Measurements from ENCODE around the gene CCDC93. TPM values are rescaled to one million over a fixed set of nuclear protein-coding genes. Genes with fewer than 3 reads are reported as not detected.

Gene CCDC93
- total and polyA plus RNA-seq, 2 of the 4 experiments (the other 2 are of a cell fraction), result 8.1 to 17.2 TPM

DNA sequence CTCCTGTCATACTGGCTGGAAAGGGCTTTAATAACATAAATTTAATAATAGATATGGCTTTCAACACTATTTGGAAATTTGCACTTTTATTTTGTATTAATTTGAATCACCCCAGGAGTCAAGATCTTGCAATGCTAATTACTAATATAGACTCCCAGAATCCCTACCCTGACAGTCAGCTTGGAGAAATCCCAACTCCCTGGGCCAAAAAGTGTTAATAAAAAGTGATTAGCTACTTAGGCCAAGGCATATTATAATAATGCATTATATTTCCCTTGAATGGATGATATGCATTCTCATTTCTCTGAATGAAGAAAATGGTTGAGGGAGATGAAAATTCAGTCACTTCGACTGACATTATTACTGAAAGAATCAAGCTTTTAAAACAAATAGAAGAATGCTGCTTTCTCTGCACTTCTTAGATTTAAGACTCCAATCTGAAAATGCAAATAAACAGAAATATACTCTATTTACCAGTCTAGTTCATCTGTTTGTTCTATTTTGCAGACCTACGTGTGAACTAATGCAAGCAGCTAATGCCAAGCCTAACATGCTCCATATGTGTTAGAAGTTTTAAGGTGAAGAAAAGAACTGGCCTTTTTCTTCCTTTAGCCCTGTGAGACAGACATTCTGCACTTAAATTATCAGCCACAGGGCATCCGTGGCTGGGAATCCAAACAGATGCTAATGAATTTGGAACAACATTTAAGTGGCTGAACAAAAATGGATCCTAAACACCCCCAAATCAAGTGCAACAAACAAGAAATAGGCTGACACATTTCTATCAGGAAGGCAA lies 40.5 kb upstream of the CCDC93 start:
- intact Hi-C loops (cut with micrococcal nuclease), result no loop called here
- H2BK120ac ChIP-seq (ENCODE audit: low read depth, low read length), result no peak overlapping the region
- H3K4ac ChIP-seq (ENCODE audit: low read depth, low read length), result no peak overlapping the region
- H3K18ac ChIP-seq (ENCODE audit: low read depth, low read length), result no peak overlapping the region
- no peak overlapping the region for H2BK20ac ChIP-seq (ENCODE audit: low read depth, low read length)
- no peak overlapping the region for H2BK5ac ChIP-seq (ENCODE audit: low read depth, low read length, poor library complexity, severe bottlenecking)
- TF ChIP-seq CHD1 (IDR thresholded peaks at IDR 0.05; ENCODE audit: low read depth, low read length) (no peak), FOS (IDR thresholded peaks at IDR 0.05; ENCODE audit: low read depth, low read length) (no peak), RFX5 (IDR thresholded peaks at IDR 0.05; ENCODE audit: low read depth, low read length) (no peak), CEBPB (IDR thresholded peaks at IDR 0.05; ENCODE audit: low read depth, low read length) (no peak), RCOR1 (IDR thresholded peaks at IDR 0.05; ENCODE audit: insufficient replicate concordance, low read length) (no peak), RAD21 (IDR thresholded peaks at IDR 0.05; ENCODE audit: low read length) (no peak), POLR2A (IDR thresholded peaks at IDR 0.05; ENCODE audit: low read depth, low read length) (no peak), NFE2L2 (IDR thresholded peaks at IDR 0.05; ENCODE audit: low read depth, low read length) (no peak), MAFK (IDR thresholded peaks at IDR 0.05; ENCODE audit: low read depth, low read length) (no peak), MXI1 (IDR thresholded peaks at IDR 0.05; ENCODE audit: borderline replicate concordance, low read depth, low read length) (no peak), SMC3 (IDR thresholded peaks at IDR 0.05; ENCODE audit: low read depth, low read length) (no peak), BHLHE40 (IDR thresholded peaks at IDR 0.05; ENCODE audit: low read depth, low read length) (no peak), MAZ (IDR thresholded peaks at IDR 0.05; ENCODE audit: borderline replicate concordance, low read depth, low read length) (no peak)
- TF ChIP-seq, protein P1, sequence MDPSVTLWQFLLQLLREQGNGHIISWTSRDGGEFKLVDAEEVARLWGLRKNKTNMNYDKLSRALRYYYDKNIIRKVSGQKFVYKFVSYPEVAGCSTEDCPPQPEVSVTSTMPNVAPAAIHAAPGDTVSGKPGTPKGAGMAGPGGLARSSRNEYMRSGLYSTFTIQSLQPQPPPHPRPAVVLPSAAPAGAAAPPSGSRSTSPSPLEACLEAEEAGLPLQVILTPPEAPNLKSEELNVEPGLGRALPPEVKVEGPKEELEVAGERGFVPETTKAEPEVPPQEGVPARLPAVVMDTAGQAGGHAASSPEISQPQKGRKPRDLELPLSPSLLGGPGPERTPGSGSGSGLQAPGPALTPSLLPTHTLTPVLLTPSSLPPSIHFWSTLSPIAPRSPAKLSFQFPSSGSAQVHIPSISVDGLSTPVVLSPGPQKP (IDR thresholded peaks at IDR 0.05; ENCODE audit: borderline replicate concordance, low read depth, low read length), result no peak
- TF ChIP-seq, protein P2, sequence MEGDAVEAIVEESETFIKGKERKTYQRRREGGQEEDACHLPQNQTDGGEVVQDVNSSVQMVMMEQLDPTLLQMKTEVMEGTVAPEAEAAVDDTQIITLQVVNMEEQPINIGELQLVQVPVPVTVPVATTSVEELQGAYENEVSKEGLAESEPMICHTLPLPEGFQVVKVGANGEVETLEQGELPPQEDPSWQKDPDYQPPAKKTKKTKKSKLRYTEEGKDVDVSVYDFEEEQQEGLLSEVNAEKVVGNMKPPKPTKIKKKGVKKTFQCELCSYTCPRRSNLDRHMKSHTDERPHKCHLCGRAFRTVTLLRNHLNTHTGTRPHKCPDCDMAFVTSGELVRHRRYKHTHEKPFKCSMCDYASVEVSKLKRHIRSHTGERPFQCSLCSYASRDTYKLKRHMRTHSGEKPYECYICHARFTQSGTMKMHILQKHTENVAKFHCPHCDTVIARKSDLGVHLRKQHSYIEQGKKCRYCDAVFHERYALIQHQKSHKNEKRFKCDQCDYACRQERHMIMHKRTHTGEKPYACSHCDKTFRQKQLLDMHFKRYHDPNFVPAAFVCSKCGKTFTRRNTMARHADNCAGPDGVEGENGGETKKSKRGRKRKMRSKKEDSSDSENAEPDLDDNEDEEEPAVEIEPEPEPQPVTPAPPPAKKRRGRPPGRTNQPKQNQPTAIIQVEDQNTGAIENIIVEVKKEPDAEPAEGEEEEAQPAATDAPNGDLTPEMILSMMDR (conservative IDR thresholded peaks at IDR 0.05; ENCODE audit: low read depth, low read length), result no peak
- TF ChIP-seq, protein P3, sequence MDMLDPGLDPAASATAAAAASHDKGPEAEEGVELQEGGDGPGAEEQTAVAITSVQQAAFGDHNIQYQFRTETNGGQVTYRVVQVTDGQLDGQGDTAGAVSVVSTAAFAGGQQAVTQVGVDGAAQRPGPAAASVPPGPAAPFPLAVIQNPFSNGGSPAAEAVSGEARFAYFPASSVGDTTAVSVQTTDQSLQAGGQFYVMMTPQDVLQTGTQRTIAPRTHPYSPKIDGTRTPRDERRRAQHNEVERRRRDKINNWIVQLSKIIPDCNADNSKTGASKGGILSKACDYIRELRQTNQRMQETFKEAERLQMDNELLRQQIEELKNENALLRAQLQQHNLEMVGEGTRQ (IDR thresholded peaks at IDR 0.05; ENCODE audit: low read depth, low read length), result no peak
- H3K36me3 ChIP-seq (ENCODE audit: control insufficient read depth, insufficient read depth, low read length), result no peaks in the 10 kb centered on the region
- no peak overlapping the region for H4K91ac ChIP-seq (ENCODE audit: insufficient read depth, low read depth, low read length)
- no peak overlapping the region for H2AFZ ChIP-seq (replicated peaks; ENCODE audit: low read length, poor library complexity)
- no TSS peak for BruUV-seq (replicated peaks)
- H3K23ac ChIP-seq (ENCODE audit: low read depth, low read length), result no peak overlapping the region
- ChIA-PET CTCF (interaction anchor here (0.7 kb wide), 1 partner anchor 228 kb away, joined by 4 read pairs; no protein-coding TSS in a partner anchor), POLR2A (ENCODE audit: unreplicated experiment) (no interaction called here)
- no peak overlapping the region for H4K5ac ChIP-seq (ENCODE audit: low read depth, low read length)
- H2AK9ac ChIP-seq (replicated peaks; ENCODE audit: low read depth, low read length, poor library complexity), result no peak overlapping the region
- dilution Hi-C loops (cut with HindIII; ENCODE audit: low sequenced_read_pairs, unreplicated experiment), result no loop called here
- H3K4me1 ChIP-seq (ENCODE audit: control insufficient read depth, insufficient read depth, low read length), result no peaks in the 10 kb centered on the region
- DNase-seq (no peak), ATAC-seq (ENCODE audit: low read depth) (no peak)
- H3K9ac ChIP-seq (ENCODE audit: low read depth, low read length), result no peak overlapping the region
- H2AK5ac ChIP-seq (ENCODE audit: low read depth, low read length), result no peak overlapping the region
- no peaks in the 10 kb centered on the region for H3K9me3 ChIP-seq (ENCODE audit: control insufficient read depth, insufficient read depth, low read length)
- H3K27me3 ChIP-seq (ENCODE audit: control insufficient read depth, insufficient read depth, low read length), result peaks cover 36% of the 10 kb centered on the region
- no peak overlapping the region for H4K8ac ChIP-seq (ENCODE audit: low read depth in 2 of 2, low read length in 2 of 2)
- H2BK15ac ChIP-seq (ENCODE audit: low read depth, low read length), result no peak overlapping the region
- no peak overlapping the region for H3K4me2 ChIP-seq (ENCODE audit: low read depth, low read length)
- H4K20me1 ChIP-seq (ENCODE audit: insufficient read depth, low read length), result no peaks in the 10 kb centered on the region
- H3K27ac ChIP-seq (ENCODE audit: insufficient read depth, low read length), result no peak overlapping the region
- no peak overlapping the region for H3K14ac ChIP-seq (replicated peaks; ENCODE audit: low read depth, low read length)
- WGBS, 2 experiments (ENCODE audit: extremely low coverage in 2 of 2, insufficient read length in 1 of 2), result no CpG with 5 or more reads among the region's 3 CpGs
- no peaks in the 10 kb centered on the region for H3K79me1 ChIP-seq (ENCODE audit: low read depth in 1 of 2, low read length in 2 of 2)
- no peak overlapping the region for H3K4me3 ChIP-seq (ENCODE audit: insufficient read depth, low read depth, low read length)
- no peak overlapping the region for H3K56ac ChIP-seq (ENCODE audit: extremely low read depth, insufficient read depth, low read length)
- in situ Hi-C loops (cut with MboI; ENCODE audit: low sequenced_read_pairs), result no loop called here
- H3K9me1 ChIP-seq (ENCODE audit: insufficient read depth, low read length), result no peaks in the 10 kb centered on the region

All from IMR-90 (cell line).